Eye (tissue), 1 donor: ENCODE results near the gene HNRNPLL.

Experiments
- DNase-seq: peaks from one replicate; pipeline ENCODE4 v3.0.0-alpha.2; 2015

HNRNPLL gene

DNA sequence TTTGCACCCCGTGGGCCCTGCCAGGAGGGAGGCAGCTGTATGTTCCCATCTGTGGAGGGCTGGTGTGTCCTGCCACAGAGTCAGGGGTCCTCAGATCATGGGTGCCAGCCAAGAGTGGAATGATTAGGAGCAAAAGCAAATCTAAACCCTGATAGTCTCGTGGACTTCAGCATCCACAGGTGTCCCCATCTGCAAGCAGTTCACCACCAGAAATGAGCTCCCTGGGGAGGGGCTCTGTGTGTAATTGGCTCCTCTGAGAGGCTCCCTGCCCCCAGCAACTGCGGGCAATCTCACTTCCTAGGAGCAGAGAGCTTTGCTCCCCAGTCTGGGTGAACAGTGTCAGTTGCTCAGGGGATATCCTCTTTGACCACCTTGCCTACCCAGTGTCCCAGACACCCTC lies 78.1 kb downstream of the HNRNPLL start:
- no peak for DNase-seq

DNA sequence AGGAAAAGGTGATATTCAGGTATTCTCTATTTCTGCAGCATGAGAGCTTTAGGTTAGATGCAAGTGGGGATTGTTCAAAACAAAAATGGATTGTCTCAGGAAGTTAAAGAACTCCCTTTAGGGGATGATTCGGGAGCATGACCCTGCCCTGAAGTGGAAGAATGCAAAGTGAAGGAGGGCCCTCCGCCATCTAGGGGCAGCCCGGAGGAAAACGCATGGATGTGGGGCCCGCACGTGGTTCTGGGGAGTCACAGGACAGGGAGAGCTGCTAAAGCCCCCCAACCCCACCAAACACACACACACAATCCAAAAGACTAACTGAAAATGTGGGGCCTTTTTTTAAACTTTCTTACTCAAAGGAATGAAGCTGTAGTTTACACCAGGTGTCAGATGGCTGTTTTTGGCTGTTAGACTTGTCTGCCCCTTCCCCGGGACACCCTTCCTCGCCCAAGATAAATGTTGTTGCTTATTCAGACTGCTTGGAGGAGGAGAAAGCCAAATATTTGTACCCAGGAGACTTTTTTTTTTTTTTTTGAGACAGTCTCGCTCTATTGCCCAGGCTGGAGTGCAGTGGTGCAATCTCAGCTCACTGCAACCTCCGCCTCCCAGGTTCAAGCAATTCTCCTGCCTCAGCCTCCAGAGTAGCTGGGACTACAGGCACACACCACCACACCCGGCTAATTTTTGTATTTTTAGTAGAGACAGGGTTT lies 78.8 kb downstream of the HNRNPLL start:
- no peak for DNase-seq

DNA sequence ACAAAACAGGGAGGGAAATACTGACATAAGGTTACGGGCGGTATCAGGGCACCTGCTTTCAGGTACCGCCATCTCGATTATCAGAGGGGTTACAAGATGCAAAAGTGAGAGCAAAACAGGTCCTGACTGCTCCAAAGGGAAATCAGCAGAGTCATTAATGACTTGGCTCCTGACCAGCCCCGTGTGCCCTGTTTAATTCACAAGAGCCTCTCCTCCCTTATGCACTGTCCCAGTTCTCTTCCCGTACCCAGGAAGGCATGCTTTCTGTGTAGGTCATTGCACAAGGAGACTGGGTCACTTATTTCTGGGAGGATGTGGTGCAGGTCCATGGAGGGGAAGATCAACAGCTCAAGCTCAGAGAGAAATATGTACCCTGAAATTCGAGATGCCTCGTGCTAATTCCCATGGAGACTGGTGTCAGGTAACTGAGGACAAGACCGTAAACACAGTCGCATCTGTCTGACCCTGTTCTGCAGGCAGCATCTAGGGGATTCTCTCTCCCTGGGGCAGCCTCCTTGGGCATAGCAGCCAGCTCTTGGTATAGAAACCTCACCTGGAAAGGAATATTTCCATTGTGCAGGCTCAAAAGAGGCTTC lies 79.9 kb downstream of the HNRNPLL start:
- DNase-seq = no peak

DNA sequence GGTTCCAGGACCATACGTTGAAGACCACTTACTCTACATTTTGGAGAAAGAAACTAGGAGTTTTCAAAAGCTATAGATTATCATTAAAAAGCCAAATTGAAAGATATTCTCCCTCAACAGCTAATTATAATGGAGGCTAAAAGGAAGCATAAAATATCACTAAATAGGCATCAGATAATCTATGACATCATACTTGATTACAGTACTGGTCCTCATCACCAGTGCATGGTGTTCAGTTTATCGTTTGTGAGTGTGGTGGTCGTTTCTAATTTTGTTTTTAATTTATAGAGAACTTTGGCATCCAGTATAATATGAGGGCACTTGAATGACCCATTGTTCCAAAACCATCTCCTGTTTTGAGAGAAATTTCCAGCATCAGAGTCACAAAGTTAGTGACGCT lies 80.9 kb downstream of the HNRNPLL start:
- no peak for DNase-seq

DNA sequence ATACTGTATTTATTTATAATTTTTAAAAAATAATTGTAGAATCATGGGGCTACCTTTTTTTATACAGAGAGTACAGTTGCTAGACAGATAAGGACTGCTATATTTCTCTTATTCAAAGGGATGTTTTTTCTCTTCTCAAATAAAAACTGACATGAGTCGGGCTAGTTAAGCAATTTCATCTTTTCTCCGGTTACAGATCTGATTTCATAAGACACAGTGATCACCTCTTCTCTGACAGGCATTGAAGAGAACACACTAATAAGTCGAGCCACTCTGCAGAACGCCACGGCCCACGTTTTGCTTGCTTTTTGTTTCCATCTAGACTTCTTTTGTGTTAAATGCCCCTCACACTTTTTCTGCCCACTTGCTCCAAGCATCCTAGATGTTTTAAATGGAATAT lies 85.4 kb downstream of the HNRNPLL start:
- no peak for DNase-seq

DNA sequence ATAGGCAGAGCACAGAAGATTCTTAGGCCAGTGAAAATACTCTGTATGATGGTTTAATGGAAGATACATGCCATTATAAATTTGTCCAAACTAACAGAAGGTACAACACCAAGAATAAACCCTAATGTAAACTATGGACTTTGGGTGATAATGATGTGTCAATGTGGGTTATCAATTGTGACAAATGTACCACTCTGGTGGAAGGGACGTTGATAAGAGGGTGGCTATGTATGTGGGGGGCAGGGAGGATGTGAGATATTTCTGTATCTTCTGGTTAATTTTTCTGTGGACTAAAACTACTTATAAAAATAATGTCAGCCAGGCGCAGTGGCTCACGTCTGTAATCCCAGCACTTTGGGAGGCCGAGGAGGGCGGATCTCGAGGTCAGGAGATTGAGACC lies 86.2 kb downstream of the HNRNPLL start:
- no peak for DNase-seq

DNA sequence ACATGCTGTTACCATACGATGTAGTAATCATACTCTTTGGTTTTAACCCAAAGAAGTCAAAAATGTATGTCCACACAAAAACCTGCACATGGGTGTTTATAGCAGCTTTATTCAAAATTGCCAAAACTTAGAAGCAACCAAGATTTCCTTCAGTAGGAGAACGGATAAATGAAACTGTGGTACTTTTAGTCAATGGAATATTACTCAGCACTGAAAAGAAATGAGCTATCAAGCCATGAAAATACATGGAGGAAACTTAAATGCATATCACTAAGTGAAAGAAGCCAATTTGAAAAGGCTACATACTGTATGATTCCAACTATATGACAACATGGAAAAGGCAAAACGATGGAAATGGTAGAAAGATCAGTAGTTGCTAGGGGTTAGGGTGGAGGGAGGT lies 86.6 kb downstream of the HNRNPLL start:
- no peak for DNase-seq

DNA sequence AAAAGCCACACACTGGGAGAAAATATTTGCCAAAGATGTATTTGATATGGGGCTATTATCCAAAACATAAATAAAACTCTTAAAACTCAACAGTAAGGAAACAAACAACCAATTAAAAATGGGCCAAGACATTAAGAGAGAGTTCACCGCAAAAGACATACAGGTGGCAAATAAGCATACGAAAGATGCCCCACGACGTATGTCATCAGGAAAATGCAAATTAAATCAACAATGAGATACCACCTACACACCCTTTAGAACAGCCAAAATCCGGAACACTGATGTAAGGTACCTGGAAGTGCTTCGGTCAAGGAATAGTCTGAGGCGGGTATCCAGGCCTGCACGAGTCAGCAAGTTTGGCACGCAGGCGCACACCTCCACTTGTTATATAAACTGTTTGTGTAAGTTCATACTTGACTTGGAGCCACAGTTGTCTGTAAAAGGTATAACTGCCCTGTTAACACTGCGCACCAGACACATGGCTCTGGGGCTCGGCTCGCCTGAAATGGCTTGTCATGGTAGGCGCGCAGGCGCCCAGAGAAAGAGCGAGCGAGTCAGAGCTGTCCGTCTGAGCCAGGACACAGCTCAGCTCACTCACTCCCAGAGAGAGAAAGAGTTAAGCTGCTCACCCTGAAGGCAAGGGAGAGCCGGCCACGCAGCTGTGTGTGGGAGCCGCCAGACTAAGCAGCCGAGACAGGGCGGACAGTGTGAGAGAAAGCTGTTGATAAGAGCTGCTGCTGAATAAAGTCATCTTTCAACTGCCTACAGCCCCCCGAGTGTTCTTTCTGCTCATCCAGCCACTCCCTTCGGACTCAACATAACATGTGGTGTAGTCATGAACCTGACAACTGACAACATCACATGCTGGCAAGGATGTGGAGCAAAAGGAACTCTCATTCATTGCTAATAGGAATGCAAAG lies 87.3 kb downstream of the HNRNPLL start:
- DNase-seq = no peak

DNA sequence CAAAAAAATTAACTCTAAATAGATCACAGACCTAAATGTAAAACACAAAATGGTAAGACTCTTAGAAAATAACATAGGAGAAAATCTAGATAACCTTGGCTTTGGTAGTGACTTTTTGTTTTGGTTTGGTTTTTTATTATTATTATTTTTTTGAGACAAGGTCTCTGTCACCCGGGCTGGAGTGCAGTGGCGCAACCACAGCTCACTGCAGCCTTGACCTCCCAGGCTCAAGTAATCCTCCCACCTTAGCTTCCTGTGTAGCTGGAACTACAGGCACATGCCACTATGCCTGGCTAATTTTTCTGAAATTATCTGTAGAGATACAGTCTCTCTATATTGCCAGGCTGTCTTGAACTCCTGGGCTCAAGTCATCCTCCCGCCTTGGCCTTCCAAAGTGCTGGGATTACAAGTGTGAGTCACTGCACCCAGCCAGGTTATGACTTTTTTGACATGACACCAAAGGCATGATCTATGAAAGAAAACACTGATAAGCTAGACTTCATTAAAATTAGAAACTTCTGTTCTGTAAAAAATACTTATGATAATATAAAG lies 88.0 kb downstream of the HNRNPLL start:
- no peak for DNase-seq

DNA sequence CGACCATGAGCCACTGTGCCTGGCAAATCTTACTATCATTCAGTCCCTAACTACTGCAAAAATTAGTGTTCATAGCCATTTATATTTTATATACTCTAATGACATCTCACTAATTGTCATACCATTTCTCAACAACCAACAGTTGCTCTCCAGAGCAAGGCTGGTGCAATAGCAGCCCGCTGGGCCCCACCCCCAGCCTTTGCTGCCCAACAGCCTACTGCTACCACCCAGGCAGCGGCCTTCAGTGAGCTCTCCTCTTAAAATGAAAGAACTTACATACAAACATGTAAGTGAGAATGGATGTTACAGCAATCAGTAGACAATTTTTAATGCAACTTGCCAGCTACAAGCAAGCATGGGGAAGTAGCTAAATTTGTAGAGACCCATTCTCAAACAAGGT lies 90.5 kb downstream of the HNRNPLL start:
- DNase-seq = no peak
